Measurements from ENCODE around the gene ANKRD34B.
"Not testable (repeated sequence)": the region's sequence is repeated elsewhere in the genome, so short reads cannot be mapped to it uniquely, and the experiment has no call there.

The ANKRD34B gene

DNA sequence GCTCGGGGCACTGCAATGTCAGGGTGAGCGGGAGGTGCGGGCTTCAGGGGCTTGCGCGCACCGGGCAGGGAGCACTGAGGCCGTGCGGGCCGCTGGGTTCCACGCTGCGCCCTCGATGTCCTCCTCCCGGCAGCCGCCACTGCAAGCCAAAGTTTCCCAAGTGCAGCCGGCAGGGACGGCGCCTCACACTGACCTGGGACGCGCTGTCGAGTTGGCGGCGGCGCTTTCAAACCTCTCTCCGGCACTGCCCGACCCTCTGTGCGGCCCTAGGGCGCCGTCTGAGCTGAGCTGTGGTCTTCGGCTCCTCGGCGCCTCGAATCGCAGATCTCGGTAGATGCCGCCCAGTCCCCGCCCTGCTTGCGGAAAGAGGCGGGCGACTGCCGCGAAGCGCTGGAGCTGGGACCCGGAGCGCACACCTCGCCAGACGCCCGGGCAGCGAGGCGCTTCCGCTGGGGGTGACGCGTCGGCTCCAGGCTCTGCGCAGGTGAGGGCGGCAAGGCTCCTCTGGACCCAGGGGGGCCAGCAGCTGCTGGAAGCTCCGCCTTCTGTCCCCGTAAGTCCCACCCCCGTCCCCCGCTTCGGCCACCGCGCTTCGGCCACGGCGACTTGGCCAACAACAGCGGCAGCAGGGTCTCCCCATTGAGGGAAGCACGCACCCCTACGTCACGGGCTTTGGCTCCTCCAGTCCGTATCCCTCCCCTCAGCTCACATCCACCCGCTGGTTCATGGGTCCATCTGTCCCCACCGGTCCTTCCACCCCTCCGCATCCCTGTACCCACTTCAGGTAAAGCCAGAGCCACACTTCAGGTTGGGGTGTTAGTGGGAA, at the start of gene ANKRD34B:
TSS of gene ANKRD34B (minus strand) at position 320 of the 826 bp plus-strand sequence. CDS start 10,261 bp downstream, outside the sequence.
- no peak for FAIRE-seq

DNA sequence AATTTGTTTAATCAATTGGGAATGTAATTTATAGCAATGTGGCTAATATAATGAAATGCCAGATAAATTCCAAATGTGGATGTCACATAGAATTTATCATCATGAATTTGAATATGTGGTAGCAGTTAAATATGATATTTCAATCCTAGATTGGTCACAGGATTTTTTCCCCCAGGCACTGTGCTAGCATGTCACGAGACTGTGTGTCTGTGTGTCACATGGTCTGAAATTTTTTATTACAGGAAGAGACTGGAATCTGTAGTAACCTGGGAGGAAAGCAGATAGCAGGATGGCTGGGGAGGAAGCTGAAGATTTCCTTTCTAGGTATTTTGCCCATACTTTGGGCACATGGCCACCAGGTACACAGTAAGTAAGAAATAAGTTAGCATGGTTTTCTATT, 49.0 kb upstream of the ANKRD34B start:
- no peak for FAIRE-seq

DNA sequence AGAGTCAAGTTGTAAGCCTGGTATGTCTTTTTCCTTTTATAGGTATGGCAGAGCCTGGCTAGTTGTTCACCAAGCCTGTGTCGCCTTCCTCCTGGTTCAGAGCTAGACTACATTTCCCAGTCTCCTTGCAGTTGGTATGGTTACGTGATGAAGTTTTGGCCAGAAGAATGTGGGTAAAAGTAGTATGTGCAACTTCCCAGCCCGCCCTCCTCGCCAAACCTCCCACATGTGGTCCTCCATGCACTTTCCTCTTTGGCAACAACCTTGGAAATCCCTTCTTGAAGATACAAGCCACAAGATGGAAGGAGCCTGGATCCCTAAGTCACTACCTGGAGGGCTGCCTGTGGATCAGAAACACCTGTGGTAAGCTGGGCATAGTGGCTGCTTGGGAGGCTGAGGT, 48.4 kb upstream of the ANKRD34B start:
- no peak for FAIRE-seq

DNA sequence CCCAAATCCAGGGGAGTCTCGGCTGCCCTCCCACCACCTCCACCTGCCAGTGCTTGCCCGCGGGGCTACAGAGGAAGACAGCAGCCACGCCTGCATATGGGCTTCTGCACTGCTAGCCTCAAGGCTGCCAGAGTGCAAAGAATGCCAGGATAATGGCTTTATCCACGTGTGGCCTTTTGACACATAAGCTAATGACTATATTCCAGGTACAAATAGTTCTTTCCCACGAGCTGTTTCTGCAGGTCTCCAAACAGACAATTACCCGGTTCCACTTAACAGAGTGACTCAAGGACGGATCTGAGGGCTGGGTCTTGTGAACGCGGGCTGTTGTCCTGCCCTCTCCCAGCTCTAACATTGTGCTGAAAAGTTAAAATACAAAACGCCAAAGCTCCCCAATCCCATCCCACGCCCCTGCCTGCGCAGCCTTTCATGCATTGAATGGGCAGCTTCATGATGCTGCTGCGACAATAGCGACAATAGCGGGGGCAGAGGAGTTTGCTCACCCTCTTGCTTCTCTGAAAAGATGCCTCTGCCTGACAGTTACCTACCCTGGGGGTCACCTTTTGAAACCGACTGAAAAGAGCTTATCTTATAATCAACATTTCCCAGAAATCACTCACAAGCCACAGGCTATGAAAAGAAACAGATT, 45.3 kb upstream of the ANKRD34B start:
- FAIRE-seq: no peak

DNA sequence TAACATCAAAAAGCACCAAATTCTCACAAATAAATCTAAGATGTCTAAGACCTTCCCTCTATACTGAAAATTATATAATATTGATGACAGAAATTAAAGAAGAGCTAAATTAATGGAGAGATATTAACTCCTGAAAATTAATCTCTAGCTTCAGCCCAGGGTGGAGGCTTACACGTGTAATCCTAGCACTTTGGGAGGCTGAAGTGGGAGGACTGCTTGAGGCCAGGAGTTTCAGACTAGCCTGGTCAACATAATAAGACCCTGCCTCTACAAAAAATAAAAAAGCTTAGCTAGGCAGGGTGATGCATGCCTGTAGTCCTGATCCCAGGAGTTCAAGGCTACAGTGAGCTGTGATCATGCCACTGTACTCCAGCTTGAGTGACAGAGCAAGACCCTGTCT, 39.6 kb upstream of the ANKRD34B start:
- FAIRE-seq: no peak

DNA sequence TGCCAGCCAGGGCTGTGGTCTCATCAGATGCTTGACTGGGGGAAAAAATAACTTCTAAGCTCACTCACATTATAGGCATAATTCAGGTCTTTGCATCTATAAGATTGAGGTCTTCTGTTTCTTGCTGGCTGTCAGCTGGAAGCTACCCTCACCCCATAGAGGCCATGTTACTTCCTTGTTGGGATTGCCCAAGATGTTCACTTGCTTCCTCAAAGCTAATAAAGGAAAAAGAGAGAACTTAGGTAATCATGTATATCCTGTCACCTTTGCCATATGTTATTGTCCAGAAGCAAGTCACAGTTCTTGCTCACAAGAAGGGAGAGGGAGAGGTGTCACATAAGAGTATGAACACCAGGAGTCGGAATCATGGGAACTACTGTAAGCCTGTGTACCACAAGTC, 38.7 kb upstream of the ANKRD34B start:
- no peak for FAIRE-seq

DNA sequence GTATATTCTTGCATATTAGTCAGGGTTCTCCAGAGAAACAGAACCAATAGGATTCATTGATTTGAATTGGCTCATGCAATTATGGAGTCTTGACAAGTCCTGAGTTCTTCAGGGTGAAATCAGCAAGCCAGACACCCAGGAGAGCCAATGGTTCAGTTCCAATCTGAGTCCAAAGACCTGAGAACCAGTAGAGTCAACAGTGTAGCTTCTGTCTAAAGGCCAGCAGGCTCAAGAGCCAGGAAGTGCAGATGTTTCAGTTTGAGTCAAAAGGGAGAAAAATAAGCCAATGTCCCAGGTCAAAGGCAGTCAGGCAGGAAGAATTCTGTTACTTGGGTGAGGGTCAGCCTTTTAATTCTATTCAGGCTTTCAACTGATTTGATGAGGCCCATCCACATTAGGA, 37.8 kb upstream of the ANKRD34B start:
- FAIRE-seq: no peak

DNA sequence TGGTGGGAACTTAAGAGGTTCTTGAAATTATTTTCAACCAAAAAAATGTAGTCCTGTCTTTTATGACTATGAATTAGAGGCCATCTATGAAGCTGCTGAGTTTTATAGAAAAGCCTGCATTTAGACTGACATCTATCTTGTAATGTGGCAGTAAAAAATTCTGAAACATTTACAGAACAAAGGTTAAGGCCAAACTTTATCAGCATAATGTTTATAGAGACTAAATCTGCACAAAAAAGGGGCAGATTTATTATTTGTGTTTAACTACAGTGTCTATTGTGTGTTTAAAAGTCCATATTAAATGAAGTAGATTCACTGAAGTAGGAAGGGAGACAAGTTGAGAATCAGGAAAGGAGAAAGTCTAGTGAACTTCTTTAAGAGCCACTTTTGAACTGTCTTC, 37.3 kb upstream of the ANKRD34B start:
- no peak for FAIRE-seq

DNA sequence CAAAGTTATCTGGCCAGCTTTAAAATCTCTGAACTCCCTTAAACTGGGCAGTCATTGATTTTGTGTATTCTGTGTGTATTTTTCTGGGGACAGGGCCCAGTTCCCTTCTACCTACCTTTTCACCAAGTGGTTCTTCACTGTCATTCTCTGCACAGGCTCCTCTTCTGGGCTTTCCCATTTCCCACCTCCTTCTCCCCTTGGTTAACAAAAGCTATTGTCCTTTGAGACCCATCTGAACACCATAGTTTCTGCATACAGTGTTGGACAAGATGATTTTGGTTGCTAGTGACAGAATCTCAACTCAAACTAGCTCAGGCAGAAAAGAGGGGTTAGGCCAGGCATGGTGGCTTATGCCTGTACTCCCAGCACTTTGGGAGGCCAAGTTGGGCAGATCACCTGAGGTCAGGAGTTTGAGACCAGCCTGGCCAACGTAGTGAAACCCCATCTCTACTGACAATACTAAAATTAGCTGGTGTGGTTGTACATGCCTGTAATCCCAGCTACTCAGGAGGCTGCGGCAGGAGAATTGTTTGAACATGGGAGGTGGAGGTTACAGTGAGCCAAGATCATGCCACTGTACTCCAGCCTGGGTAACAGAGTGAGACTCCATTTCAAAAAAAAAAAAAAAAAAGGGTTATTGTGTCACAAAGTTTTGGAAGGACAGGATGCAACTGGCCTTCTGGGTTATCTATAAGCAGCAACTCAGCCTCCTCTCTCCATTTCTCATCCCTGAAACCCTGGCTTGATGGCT, 31.0 kb upstream of the ANKRD34B start:
- no peak for FAIRE-seq

DNA sequence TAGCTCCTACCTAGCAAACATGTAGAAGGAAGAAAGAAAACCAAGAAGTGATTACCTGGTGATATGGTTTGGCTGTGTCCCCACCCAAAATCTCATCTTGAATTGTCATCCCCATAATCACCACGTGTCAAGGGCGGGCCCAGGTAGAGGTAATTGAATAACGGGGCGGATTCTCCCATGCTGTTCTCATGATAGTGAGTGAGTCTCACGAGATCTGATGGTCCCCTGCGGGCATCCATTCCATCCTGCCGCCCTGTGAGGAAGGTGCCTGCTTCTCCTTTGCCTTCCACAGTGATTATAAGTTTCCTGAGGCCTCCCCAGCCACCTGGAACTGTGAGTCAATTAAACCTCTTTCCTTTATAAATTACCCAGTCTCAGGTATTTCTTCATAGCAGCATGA, 27.4 kb upstream of the ANKRD34B start:
- no peak for FAIRE-seq

DNA sequence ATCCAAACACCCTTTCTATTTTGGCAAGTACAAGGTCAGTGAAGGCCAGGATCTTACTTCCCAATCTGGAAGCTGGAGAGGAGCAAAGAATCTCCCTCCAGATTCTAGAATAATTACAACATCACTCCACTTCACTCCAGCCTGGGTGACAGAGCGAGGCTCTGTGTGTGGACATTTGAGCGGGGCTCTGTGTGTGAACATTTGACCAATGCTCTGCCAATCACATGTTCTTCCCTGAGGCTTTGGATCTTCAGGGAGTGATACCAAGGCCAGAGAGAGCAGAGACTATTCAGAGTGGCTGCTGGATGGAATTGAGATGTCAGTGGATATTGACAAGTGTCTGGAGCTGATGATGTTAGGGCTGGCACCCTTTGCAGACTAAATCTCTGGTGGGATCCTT, 24.7 kb upstream of the ANKRD34B start:
- FAIRE-seq: no peak

DNA sequence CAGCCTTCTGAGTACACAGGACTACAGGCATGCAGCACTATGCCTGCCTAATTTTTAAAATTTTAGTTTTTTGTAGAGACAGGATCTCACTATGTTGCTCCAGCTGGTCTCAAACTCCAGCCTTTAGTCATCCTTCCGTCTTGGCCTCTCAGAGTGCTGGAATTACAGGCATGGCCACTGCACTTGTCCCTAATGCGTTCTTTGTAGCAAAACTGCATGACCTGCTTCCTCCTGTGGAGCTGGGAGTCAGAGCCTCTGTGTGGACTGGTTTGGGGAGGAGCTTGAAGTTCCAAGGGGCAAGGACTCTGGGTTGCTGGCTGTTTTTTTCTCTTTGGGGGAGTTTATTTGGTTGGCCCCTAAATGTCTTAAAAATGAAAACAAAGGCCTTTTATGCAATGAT, 22.7 kb upstream of the ANKRD34B start:
- no peak for FAIRE-seq

DNA sequence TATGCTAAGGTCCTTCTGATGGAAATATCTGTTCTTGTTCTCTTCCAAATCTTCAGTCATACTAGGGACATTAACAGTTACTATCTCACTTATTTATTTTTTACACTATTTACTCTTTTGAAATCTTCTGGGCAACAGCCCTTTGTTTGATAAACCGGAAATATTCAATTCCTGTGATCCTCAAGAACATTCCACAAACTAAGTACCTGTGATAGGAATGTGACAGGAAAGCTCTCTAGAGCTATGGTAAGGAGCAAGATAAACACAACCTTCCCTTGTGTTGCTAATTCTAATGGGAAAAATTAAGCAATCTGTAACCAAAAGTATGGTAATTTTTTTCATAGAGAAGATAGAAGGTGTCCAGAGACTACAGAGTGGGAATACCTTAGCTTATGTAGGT, 22.0 kb upstream of the ANKRD34B start:
- no peak for FAIRE-seq

DNA sequence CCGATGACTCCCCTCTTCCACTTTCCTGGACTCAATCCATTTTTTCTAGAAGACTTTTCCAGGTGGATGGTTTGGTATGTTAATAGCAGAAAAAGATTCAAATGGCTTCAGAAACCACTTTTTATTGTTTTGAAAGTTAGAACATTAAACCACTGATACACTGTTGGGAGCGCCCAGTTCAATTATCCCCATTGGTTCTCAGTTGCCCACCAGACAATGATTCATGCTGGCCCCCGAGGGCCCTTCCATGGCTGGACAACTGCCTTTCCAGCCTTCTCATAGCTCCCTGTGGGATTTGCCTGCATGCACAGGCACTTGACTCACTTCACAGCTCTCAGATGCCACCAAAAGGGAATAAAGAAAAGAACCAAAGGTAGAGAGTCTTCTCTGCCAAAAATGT, 21.3 kb upstream of the ANKRD34B start:
- no peak for FAIRE-seq

DNA sequence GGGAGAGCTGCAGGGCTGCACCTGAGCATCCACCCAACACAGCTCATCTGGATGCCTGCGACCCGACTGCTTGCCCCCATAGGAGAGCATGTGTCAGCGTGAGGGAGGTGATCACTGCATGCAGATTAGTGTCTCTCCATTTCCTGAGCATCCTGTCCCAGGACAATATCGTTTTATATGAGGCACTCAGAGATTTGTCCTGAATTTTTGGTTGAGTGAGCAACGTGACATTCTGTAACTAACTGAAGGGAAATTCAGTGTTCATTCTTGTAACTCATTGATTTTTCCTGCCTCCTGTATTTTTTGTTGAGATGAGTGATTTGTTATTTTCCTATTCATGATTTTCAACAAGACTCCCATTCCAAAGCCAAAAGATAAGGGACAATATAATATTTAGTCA, 20.7 kb upstream of the ANKRD34B start:
- FAIRE-seq: no peak

DNA sequence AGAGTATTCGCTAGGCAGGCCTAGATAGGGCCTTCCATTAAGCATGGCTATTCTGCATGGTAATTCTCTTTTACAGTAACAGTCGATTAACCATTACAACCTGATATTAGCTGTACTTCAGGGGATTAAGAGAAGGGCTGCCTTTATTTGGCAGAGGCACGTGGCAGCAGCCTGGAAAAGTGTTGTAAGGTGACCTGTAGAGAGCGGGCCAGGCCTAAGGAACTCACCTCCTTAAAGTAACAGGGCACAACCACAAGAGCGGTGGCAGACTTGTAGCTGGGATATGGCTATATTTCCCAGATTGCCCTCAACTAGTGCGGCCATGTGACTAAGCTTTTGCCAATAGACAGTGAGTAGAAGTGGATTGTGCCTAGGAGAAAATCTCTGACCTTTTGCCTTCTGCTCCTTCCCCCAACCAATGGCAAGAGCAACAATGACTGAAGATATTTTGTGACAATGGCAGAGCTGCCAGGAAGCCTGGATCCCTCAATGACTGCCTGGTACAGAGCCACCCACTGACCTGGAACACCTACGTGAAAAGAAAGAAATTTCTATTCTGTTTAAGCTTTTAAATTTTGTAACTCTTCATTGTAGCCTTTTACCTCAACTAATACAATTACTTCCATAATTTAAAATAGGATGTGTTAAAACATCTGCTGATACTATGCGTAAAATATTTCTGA, 18.9 kb upstream of the ANKRD34B start:
- FAIRE-seq: no peak

DNA sequence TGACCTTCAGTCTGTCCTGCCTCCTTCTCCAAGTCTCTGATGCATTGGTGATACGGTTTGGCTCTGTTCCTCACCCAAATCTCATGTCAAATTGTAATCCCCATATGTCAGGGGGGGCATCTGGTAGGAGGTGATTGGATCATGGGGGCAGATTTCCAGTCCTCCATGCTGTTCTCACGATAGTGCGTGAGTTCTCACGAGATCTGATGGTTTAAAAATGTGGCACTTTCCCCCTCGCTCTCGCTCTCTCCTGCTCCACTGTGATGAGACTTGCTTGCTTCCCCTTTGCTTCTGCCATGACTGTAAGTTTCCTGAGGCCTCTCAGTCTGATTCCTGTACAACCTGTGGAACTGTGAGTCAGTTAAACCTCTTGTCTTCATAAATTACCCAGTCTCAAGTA, 14.7 kb upstream of the ANKRD34B start:
- FAIRE-seq: no peak

DNA sequence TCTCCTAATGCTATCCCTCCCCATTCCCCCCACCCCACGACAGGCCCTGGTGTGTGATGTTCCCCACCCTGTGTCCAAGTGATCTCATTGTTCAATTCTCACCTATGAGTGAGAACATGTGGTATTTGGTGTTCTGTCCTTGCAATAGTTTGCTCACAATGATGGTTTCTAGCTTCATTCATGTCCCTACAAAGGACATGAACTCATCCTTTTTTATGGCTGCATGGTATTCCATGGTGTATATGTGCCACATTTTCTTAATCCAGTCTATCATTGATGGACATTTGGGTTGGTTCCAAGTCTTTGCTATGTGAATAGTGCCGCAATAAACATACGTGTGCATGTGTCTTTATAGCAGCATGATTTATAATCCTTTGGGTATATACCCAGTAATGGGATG, 10.2 kb upstream of the ANKRD34B start:
- FAIRE-seq: not testable (repeated sequence)

DNA sequence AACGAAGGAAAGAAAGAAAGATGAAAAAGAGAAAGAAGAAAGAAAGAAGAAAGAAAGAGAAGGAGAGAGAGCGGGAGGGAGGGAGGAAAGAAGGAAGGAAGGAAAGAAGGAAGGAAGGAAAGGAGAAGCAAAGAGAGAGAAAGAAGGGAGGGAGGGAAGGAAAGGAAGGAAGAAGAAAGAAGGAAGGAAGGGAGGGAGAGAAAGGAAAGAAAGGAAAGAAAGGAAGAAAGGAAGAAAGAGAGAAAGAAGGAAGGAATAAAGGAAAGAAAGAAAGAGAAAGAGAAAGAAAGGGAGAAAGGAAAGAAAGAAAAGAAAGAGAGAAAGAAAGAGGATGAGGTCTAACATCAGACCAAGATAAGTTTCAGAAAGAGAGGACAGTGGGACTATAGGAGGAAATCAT, 9.0 kb upstream of the ANKRD34B start:
- no peak for FAIRE-seq

DNA sequence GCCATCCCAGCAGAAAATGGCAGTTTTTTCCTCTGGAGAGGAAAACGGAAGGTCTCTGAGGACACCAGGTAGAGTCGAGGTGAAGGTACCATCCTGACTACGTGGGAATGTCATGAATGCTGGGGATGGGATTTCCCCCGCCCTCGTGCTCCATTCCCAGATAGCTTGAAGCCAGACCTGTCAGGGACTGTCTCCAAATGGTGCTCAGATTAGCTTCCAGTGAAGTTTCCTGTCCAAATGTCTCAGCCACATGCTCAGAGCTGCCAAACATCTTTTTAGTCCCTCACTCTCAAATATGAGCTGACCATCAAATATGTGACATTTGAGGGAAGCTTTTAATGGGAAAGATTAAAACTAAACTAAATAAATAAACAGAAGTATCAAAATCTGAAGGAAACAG, 7.6 kb upstream of the ANKRD34B start:
- no peak for FAIRE-seq

DNA sequence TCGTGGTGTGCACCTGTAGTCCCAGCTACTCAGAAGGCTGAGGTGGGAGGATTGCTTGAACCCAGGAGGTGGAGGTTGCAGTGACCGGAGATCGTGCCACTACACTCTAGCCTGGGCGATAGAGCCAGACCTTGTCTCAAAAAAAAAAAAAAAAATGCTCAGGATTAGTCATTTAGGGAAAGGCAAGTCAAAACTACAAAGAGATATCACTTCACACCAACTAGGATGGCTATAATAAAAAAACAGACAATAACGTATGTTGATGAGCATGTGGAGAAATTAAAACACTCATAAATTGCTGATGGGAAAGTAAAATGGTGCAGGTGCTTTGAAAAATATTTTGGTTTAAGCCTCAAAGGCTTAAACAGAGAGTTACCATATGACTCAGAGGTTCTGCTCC, 6.3 kb upstream of the ANKRD34B start:
- FAIRE-seq: no peak

DNA sequence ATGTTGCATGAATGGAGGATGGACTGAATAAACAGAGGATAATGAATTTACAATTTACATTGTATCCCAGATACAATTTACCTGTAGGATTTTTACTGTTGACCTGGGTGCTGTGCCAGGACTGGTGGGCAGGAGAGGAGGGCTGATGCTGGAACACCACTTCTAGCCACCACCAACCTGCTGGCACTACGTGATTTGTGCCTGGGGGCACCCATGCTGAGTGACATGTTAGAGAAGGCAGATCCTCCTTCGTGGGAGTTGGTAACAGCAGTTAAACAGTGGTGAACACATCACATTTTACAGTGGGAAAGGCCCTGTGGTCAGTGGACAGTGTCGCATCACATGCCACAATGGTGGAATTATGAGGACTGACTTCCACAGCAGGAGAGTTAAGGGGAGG, 3.0 kb upstream of the ANKRD34B start:
- FAIRE-seq: no peak
